GM06990 (cell line): Measurements from ENCODE around the gene CSTPP1.
"Not testable (repeated sequence)": the region's sequence is repeated elsewhere in the genome, so short reads cannot be mapped to it uniquely, and the experiment has no call there.

Source experiments
- DNase-seq: peaks from one replicate; pipeline ENCODE4 v3.0.0-alpha.2; 2011; ENCODE audit not compliant: insufficient read length; ENCODE audit errors: extremely low read depth
- H3K27me3 ChIP-seq: replicated peaks from 2 replicates; pipeline ENCODE4 v1.6.0; 2011; ENCODE audit warnings: low read length; ENCODE audit not compliant: control insufficient read depth, insufficient read depth
- H3K36me3 ChIP-seq: 2 replicates; pipeline ENCODE4 v1.5.1; 2011; ENCODE audit warnings: low read length; ENCODE audit not compliant: control insufficient read depth, insufficient read depth
- H3K4me3 ChIP-seq: replicated peaks from 2 replicates; pipeline ENCODE4 v1.5.1; 2011; ENCODE audit warnings: low read depth, mild to moderate bottlenecking, control low read depth, low read length
- CTCF ChIP-seq: IDR thresholded peaks from 2 replicates; pipeline ENCODE4 v1.5.1; 2011; ENCODE audit warnings: low read length, control low read depth, mild to moderate bottlenecking, inconsistent platforms; ENCODE audit not compliant: insufficient read depth, poor library complexity, severe bottlenecking

CSTPP1 gene

GRCh38 chr11:47207459-47207858, 270.9 kb downstream of the CSTPP1 start:
- H3K27me3 ChIP-seq, result no peaks in the 10 kb centered on the region; the same call in 1 of the 2 replicates
- DNase-seq, result no peak
- no peak for TF ChIP-seq CTCF
- H3K36me3 ChIP-seq, result no peaks in the 10 kb centered on the region
- H3K4me3 ChIP-seq, result no peak overlapping the region

GRCh38 chr11:47208008-47208552, 271.5 kb downstream of the CSTPP1 start:
- H3K36me3 ChIP-seq, H3K4me3 ChIP-seq, DNase-seq, H3K27me3 ChIP-seq: not testable (repeated sequence)

- no peak for TF ChIP-seq CTCF
- DNase-seq, result no peak
- no peaks in the 10 kb centered on the region for H3K36me3 ChIP-seq
- H3K4me3 ChIP-seq, result no peak overlapping the region
- H3K27me3 ChIP-seq, result no peaks in the 10 kb centered on the region; the same call in 1 of the 2 replicates
Observed at GRCh38 chr11:47208628-47209027, 272.1 kb downstream of the CSTPP1 start.
